HG03196 (cell line): ENCODE results near the gene NOS1AP.
"Not testable (repeated sequence)": the region's sequence is repeated elsewhere in the genome, so short reads cannot be mapped to it uniquely, and the experiment has no call there.

ENCODE experiments used
- ATAC-seq: cut with Tn5 transposase; IDR thresholded peaks from one replicate; pipeline ENCODE4 v1.9.1; 2021; ENCODE audit not compliant: unreplicated experiment

Gene NOS1AP

GRCh38 chr1:162165528-162165927 is 96.0 kb downstream of the NOS1AP start:
- ATAC-seq, result no peak

GRCh38 chr1:162166917-162167615 is 97.6 kb downstream of the NOS1AP start:
- no peak for ATAC-seq

GRCh38 chr1:162168261-162168660 is 98.8 kb downstream of the NOS1AP start:
- no peak for ATAC-seq

GRCh38 chr1:162169031-162169790 is 99.7 kb downstream of the NOS1AP start:
- no peak for ATAC-seq

- ATAC-seq, result no peak
These were observed 101.6 kb downstream of the NOS1AP start for GRCh38 chr1:162171111-162171510.

- ATAC-seq, result no peak
These were observed 103.0 kb downstream of the NOS1AP start for GRCh38 chr1:162172311-162173102.

GRCh38 chr1:162173607-162174006 is 104.1 kb downstream of the NOS1AP start:
- not testable (repeated sequence) for ATAC-seq

- not testable (repeated sequence) for ATAC-seq
These were observed 104.5 kb downstream of the NOS1AP start for GRCh38 chr1:162174027-162174426.

- no peak for ATAC-seq
These were observed 106.0 kb downstream of the NOS1AP start for GRCh38 chr1:162175379-162176081.

- no peak for ATAC-seq
These were observed 107.6 kb downstream of the NOS1AP start for GRCh38 chr1:162177126-162177525.

GRCh38 chr1:162178432-162178831 is 108.9 kb downstream of the NOS1AP start:
- no peak for ATAC-seq

GRCh38 chr1:162179121-162179520 is 109.6 kb downstream of the NOS1AP start:
- no peak for ATAC-seq

- ATAC-seq, result no peak
These were observed 111.3 kb downstream of the NOS1AP start for GRCh38 chr1:162180813-162181212.

- no peak for ATAC-seq
These were observed 112.6 kb downstream of the NOS1AP start for GRCh38 chr1:162182090-162182489.

GRCh38 chr1:162185314-162186025 is 116.0 kb downstream of the NOS1AP start:
- no peak for ATAC-seq

- ATAC-seq, result no peak
These were observed 116.5 kb downstream of the NOS1AP start for GRCh38 chr1:162186026-162186374.

- no peak for ATAC-seq
These were observed 116.9 kb downstream of the NOS1AP start for GRCh38 chr1:162186406-162186805.

- ATAC-seq, result no peak
These were observed 118.3 kb downstream of the NOS1AP start for GRCh38 chr1:162187687-162188276.

GRCh38 chr1:162189345-162189744 is 119.9 kb downstream of the NOS1AP start:
- ATAC-seq, result no peak
